ENCODE measurements around the gene PCDHGB2.
"Not testable (repeated sequence)": the region's sequence is repeated elsewhere in the genome, so short reads cannot be mapped to it uniquely, and the experiment has no call there.

PCDHGB2 gene

DNA sequence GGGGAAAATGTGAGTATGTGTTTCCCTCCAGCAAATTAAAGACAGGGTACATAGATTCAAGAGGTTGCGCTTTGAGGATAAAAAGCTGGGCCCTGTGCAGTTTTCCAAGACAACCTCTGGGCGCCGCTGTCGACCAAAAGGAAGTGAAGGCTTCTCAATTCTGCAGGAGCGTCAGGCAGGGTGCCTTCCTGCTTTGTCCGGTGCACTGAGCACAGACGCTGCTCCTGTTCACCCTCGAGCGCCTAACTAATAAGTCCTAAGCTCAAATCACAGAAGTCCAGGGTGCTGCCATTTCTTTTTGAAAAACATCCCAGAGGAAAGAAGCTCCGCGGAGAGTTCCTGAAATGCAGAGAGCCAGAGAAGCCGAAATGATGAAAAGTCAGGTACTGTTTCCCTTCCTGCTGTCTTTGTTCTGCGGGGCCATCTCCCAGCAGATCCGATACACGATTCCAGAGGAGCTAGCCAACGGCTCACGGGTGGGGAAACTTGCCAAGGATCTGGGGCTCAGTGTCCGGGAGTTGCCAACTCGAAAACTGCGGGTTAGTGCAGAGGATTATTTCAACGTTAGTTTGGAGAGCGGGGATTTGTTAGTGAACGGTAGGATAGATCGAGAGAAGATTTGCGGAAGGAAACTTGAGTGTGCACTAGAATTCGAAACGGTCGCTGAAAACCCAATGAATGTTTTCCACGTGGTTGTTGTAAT lies 9.7 kb upstream of the PCDHGB2 start, which contains the start of gene PCDHGB1:
Gene PCDHGB1 (plus strand): TSS at position 183 of the 703 bp plus-strand sequence. CDS start 162 bp downstream, at position 345.
- DNase-seq (ENCODE audit: low read depth in 3 of 3, low spot score in 1 of 3), result no peak

DNA sequence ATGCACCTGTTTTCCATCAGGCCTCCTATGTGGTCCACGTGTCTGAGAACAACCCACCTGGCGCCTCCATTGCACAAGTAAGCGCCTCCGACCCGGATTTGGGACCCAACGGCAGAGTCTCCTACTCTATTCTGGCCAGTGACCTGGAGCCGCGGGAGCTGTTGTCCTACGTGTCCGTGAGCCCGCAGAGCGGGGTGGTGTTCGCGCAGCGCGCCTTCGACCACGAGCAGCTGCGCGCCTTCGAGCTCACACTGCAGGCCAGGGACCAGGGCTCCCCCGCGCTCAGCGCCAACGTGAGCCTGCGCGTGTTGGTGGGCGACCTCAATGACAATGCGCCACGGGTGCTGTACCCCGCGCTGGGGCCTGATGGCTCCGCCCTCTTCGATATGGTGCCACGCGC lies 8.2 kb upstream of the PCDHGB2 start:
- no peak for DNase-seq (ENCODE audit: low read depth in 3 of 3, low spot score in 1 of 3)

DNA sequence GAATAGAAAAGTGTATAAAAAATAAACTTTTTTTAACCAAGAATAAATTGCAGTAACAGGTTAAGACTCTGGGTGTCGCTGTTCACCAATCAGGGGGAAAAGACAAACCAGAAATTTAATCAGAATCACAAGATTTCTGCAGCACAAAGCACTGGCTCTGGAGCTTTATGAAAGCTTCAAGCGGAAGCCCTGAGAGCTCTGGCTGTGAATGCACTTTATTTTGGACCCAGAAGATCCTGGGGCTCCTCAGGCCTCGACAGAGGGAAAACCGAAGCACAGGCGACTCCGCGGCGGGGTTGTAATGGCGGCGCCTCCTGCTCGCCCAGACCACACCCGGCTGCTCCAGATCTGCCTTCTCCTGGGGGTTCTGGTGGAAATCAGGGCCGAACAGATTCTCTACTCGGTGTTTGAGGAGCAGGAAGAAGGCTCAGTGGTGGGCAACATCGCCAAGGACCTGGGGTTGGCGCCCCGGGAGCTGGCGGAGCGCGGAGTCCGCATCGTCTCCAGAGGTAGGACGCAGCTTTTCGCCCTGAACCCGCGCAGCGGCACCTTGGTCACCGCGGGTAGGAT lies 4.8 kb upstream of the PCDHGB2 start, which contains the start of gene PCDHGA4:
Gene PCDHGA4 (plus strand): TSS at position 122 of the 570 bp plus-strand sequence. CDS start 87 bp downstream, at position 209.
- DNase-seq (ENCODE audit: low read depth in 3 of 3, low spot score in 1 of 3), result no peak

DNA sequence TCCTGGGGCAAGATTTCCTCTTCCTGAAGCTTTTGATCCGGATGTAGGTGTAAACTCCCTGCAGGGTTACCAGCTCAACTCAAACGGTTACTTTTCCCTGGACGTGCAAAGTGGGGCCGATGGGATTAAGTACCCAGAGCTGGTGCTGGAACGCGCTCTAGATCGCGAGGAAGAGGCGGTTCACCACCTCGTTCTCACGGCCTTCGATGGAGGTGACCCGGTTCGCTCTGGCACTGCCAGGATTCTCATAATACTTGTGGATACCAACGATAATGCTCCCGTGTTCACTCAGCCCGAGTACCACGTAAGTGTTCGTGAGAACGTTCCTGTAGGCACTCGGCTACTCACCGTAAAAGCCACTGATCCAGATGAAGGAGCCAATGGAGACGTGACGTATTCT lies 4.2 kb upstream of the PCDHGB2 start:
- DNase-seq (ENCODE audit: low read depth in 3 of 3, low spot score in 1 of 3), result no peak

DNA sequence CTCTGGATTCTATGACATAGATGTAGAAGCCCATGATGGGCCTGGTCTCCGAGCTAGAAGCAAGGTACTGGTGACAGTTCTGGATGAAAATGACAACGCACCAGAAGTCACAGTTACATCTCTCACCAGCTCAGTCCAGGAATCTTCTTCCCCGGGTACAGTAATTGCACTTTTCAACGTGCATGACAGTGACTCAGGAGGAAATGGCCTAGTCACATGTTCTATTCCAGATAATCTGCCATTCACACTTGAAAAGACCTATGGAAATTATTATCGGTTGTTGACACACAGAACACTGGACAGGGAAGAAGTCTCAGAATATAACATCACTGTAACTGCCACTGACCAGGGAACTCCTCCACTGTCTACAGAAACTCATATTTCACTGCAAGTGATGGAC lies 3.7 kb upstream of the PCDHGB2 start:
- no peak for DNase-seq (ENCODE audit: low read depth in 3 of 3, low spot score in 1 of 3)

DNA sequence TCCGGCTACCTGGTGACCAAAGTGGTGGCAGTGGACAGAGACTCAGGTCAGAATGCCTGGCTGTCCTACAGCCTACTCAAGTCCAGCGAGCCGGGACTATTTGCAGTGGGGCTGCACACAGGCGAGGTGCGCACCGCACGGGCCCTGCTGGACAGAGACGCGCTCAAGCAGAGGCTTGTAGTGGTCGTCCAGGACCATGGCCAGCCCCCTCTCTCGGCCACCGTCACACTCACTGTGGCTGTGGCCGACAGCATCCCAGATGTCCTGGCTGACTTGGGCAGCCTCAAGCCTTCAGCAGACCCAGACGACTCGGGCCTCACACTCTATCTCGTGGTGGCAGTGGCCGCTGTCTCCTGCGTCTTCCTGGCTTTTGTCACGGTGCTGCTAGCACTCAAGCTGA lies 2.8 kb upstream of the PCDHGB2 start:
- DNase-seq (ENCODE audit: low read depth in 3 of 3, low spot score in 1 of 3), result no peak

DNA sequence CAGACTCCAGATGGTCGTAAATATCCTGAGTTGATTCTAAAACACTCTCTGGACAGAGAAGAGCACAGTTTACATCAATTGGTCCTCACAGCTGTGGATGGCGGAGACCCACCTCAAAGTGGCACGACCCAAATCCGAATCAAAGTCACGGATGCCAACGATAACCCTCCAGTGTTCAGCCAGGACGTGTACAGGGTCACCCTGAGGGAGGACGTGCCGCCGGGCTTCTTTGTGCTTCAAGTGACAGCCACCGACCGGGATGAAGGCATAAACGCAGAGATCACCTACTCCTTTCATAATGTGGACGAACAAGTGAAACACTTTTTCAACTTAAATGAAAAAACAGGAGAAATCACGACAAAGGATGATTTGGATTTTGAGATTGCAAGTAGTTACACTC lies 891 bp downstream of the PCDHGB2 start:
- DNase-seq (ENCODE audit: low read depth in 3 of 3, low spot score in 1 of 3), result no peak

DNA sequence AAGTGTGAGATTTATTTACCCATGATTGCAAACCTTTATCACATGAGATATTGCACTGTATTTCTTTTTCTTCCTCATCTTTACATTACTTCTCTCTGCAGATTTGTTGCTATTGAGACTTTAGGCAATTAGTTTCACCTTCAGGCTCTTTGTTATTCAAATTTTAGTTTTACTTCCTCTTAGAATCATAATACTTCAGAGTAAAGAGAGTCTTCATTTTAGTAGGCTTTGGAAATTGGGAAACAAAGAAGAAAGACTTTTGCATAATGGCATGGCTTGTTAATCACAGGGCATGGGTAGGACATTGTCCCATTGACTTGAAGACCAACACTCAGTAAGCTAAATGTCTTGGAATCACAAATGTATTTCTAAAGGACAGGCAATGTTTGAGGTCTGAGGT lies 2.9 kb downstream of the PCDHGB2 start:
- no peak for DNase-seq (ENCODE audit: low read depth in 3 of 3, low spot score in 1 of 3)

DNA sequence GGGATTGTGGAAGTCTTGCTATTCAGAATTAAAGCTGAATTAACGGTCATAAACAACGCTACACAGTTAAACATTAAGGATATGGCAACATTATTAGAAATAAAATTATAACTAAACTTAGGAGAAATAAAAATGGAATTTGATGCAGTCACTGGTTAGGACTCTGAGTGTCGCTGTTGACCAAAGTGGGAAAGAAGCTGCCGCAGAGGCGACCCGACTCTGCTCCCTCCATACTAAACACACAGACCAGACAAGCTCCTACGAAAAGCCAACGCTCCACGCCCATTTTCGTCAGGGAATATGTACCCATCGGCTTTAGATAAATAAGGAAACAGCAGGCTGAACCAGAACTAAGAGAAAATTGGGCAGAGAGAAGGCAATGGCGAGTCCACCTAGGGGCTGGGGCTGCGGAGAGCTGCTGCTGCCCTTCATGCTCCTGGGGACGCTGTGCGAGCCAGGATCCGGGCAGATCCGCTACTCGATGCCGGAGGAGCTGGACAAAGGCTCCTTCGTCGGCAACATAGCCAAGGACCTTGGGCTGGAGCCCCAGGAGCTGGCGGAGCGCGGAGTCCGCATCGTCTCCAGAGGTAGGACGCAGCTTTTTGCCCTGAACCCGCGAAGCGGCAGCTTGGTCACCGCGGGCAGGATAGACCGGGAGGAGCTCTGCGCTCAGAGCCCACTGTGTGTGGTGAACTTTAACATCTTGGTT lies 4.3 kb downstream of the PCDHGB2 start, which contains the start of gene PCDHGA5:
Gene PCDHGA5 (plus strand): TSS at position 211 of the 709 bp plus-strand sequence. CDS start 169 bp downstream, at position 380.
- DNase-seq (ENCODE audit: low read depth in 3 of 3, low spot score in 1 of 3), result no peak

DNA sequence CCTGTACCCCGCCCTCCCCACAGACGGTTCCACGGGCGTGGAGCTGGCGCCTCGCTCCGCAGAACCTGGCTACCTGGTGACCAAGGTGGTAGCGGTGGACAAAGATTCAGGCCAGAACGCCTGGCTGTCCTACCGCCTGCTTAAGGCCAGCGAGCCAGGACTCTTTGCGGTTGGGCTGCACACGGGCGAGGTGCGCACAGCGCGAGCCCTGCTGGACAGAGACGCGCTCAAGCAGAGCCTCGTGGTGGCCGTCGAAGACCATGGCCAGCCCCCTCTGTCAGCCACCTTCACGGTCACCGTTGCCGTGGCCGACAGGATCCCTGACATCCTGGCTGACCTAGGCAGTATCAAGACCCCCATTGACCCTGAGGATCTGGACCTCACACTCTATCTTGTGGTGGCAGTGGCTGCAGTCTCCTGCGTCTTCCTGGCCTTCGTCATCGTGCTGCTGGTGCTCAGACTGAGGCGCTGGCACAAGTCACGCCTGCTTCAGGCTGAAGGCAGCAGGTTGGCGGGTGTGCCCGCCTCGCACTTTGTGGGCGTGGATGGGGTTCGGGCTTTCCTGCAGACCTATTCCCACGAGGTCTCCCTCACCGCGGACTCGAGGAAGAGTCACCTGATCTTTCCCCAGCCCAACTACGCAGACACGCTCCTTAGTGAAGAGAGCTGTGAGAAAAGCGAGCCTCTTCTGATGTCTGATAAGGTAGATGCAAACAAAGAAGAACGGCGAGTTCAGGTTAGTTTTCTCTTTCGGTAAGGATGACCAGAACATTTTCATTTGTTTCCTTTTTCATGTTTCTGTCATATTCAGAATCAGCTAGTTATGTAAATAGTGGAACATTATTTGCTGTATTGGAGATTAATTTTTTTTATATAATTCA lies 6.5 kb downstream of the PCDHGB2 start:
- DNase-seq (ENCODE audit: low read depth in 3 of 3, low spot score in 1 of 3), result no peak

DNA sequence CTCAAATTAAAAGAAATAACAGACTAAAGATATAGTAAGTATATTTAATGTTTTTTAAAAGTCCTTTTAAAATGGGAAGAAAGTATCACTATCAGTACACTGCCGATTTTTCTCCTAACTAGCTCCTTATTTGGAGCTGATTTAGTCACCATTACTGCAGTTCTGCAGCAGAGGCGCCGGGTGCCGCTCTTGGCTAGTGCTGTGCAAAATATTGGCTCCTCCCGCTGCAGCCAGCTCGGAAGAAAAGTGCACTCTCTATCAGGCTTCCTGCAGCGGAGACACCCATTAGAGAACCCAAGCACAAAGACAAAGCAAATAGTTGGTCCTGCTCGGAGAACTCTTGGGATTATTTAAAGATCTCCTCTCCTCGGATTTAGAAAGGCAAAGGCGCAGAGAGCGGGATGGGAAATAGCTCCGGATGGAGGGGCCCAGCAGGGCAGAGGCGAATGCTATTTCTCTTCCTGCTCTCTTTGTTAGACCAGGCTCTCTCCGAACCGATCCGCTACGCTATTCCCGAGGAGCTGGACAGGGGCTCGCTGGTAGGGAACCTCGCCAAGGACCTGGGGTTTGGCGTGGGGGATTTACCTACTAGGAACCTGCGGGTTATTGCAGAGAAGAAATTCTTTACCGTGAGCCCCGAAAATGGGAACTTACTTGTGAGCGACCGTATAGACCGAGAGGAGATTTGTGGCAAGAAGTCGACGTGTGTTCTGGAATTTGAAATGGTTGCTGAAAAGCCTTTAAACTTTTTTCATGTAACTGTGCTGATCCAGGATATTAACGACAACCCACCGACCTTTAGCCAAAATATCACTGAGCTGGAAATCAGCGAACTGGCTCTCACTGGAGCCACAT lies 10.4 kb downstream of the PCDHGB2 start, which contains the start of gene PCDHGB3:
Gene PCDHGB3 (plus strand): TSS at position 249 of the 855 bp plus-strand sequence. CDS start 153 bp downstream, at position 402.
- DNase-seq (ENCODE audit: low read depth in 3 of 3, low spot score in 1 of 3), result peak in 1 of 3 donors; percentile 11

DNA sequence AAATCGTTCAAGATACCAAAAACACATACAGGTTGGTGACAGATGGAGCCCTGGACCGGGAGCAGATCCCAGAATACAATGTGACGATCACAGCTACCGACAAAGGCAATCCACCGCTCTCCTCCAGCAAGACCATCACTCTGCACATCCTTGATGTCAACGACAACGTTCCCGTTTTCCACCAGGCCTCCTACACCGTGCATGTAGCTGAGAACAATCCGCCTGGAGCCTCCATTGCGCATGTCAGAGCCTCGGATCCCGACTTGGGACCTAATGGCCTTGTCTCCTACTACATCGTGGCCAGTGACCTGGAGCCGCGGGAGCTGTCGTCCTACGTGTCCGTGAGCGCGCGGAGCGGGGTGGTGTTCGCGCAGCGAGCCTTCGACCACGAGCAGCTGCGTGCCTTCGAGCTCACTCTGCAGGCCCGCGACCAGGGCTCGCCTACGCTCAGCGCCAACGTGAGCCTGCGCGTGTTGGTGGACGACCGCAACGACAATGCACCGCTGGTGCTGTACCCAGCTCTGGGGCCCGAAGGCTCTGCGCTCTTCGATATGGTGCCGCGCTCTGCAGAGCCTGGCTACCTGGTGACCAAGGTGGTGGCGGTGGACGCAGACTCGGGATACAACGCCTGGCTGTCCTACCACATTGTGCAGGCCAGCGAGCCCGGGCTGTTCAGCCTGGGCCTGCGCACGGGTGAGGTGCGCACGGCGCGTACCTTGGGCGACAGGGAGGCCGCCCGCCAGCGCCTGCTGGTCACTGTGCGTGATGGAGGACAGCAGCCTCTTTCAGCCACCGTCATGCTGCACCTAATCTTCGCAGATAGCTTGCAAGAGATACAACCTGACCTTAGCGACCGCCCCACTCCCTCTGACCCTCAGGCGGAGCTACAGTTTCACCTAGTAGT lies 12.0 kb downstream of the PCDHGB2 start:
- no peak for DNase-seq (ENCODE audit: low read depth in 3 of 3, low spot score in 1 of 3)

DNA sequence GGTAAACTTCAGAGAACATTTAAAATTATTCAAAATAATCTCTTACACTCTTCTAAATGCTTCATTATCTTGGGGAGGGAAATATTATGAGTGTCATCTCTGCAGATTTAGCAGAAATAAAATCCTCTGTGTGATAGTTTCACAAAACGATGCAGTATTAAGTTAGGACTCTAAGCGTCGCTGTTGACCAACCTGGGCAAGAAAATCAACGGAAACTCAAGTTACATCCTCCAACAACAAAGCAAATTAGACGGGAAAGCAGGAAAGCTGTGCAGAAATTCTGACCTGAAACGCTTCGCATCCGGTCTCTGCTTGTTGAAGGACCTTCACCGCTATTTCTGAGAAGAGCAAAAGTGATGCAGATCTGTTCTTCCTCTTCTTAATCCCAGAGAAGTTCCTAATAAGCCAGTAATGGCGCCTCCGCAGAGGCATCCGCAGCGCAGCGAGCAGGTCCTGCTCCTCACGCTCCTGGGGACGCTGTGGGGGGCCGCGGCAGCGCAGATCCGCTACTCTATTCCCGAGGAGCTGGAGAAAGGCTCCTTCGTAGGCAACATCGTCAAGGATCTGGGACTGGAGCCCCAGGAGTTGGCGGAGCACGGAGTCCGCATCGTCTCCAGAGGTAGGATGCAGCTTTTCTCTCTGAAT lies 14.0 kb downstream of the PCDHGB2 start, which contains the start of gene PCDHGA6:
Gene PCDHGA6 (plus strand): TSS at position 219 of the 645 bp plus-strand sequence. CDS start 193 bp downstream, at position 412.
- no peak for DNase-seq (ENCODE audit: low read depth in 3 of 3, low spot score in 1 of 3)

DNA sequence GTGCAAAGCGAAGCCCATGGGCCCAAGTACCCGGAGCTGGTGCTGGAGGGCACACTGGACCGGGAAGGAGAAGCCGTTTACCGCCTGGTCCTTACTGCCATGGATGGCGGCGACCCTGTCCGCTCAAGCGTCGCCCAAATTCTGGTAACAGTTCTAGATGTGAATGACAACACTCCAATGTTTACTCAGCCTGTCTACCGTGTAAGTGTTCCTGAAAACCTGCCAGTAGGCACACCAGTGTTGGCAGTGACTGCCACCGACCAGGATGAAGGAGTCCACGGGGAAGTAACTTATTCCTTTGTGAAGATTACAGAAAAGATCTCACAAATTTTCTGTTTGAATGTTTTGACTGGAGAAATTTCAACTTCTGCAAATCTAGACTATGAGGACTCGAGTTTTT lies 14.8 kb downstream of the PCDHGB2 start:
- no peak for DNase-seq (ENCODE audit: low read depth in 3 of 3, low spot score in 1 of 3)

DNA sequence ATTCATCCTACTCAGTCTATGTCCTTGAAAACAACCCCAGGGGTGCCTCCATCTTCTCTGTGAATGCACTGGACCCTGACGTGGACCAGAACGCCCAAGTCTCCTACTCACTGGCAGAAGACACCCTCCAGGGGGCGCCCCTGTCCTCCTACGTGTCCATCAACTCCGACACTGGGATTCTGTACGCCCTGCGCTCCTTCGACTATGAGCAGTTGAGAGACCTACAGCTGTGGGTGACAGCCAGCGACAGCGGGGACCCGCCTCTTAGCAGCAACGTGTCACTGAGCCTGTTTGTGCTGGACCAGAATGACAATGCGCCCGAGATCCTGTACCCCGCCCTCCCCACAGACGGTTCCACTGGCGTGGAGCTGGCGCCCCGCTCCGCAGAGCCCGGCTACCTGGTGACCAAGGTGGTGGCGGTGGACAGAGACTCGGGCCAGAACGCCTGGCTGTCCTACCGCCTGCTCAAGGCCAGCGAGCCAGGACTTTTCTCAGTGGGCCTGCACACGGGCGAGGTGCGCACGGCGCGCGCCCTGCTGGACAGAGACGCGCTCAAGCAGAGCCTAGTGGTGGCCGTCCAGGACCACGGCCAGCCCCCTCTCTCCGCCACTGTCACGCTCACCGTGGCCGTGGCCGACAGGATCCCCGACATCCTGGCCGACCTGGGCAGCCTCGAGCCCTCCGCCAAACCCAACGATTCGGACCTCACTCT lies 15.8 kb downstream of the PCDHGB2 start:
- not testable (repeated sequence) for DNase-seq (ENCODE audit: low read depth in 3 of 3, low spot score in 1 of 3)

DNA sequence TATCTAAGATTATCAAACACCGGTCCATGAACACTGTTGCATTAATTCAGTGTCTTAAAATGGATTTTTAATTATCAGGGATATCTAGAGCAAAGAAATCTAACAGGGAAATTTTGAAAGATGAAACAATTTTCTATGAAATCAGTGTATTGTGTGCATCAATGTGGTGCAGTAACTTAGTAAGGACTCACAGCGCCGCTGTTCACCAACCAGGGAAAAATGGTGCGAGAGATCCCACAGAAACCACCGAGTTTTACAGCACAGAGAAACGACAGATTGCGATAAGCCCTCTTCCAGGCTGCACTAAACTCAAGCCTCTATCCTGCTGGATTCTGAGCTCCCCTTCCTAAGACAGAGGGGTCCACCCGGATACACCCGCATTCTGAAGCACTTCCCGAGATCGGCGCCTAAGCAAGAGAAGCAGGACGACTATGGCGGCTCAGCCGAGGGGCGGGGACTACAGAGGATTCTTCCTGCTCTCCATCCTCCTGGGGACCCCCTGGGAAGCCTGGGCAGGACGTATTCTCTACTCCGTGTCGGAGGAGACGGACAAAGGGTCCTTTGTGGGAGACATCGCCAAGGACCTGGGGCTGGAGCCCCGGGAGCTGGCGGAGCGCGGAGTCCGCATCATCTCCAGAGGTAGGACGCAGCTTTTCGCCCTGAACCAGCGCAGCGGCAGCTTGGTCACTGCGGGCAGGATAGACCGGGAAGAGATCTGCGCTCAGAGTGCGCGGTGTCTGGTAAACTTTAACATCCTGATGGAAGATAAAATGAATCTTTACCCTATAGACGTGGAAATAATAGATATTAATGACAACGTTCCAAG lies 22.9 kb downstream of the PCDHGB2 start, which contains the start of gene PCDHGA7:
Gene PCDHGA7 (plus strand): TSS at position 274 of the 826 bp plus-strand sequence. CDS start 158 bp downstream, at position 432.
- no peak for DNase-seq (ENCODE audit: low read depth in 3 of 3, low spot score in 1 of 3)

DNA sequence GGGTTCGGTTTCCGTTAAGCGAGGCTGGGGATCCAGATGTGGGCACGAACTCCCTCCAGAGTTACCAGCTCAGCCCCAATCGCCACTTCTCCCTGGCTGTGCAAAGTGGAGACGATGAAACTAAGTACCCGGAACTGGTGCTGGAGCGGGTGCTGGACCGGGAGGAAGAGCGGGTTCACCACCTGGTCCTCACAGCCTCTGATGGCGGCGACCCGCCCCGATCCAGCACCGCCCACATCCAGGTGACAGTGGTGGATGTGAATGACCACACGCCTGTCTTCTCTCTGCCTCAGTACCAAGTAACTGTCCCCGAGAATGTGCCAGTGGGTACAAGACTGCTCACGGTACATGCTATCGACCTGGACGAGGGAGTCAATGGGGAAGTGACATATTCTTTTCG lies 23.6 kb downstream of the PCDHGB2 start:
- DNase-seq (ENCODE audit: low read depth in 3 of 3, low spot score in 1 of 3), result no peak
